Subcutaneous adipose tissue (tissue), 4 donors: ENCODE results near the gene UTP4. TPM values are rescaled to one million over a fixed set of nuclear protein-coding genes. Genes with fewer than 3 reads are reported as not detected.

Experiments used
- CTCF ChIP-seq: fragments of 450-650 bp; IDR thresholded peaks from one replicate; pipeline ENCODE4 v1.5.1; 2016; ENCODE audit warnings: low read depth, mild to moderate bottlenecking, control low read depth, antibody characterized with exemption, moderate library complexity
- total RNA-seq, 4 donors: library from RNA; depleted of rRNA; stranded (reverse); fragments of >200 nt; gene quantifications; one replicate each; pipeline ENCODE4 v1.1.0, GENCODE V29; 2016

Gene UTP4
- total RNA-seq, 4 donors from 2014 or later, result 21.7 to 52.8 (median 28.8) TPM

GRCh38 chr16:69115837-69116236 is 16.6 kb upstream of the UTP4 start:
- no peak for TF ChIP-seq CTCF

- TF ChIP-seq CTCF, result no peak
These were observed 16.1 kb upstream of the UTP4 start for GRCh38 chr16:69116256-69116875.

GRCh38 chr16:69116906-69117305 is 15.5 kb upstream of the UTP4 start:
- TF ChIP-seq CTCF, result no peak

GRCh38 chr16:69118468-69118867 is 14.0 kb upstream of the UTP4 start:
- no peak for TF ChIP-seq CTCF

GRCh38 chr16:69118994-69119393 is 13.5 kb upstream of the UTP4 start:
- no peak for TF ChIP-seq CTCF

GRCh38 chr16:69119536-69119935 is 12.9 kb upstream of the UTP4 start:
- no peak for TF ChIP-seq CTCF

- no peak for TF ChIP-seq CTCF
These were observed 12.3 kb upstream of the UTP4 start for GRCh38 chr16:69120096-69120664.
